Breast epithelium (tissue), 4 donors: Measurements from ENCODE around the gene SEL1L3. TPM values are rescaled to one million over a fixed set of nuclear protein-coding genes. Genes with fewer than 3 reads are reported as not detected.

Experiments used
- DNase-seq, 2 donors: peaks; one replicate each; pipeline ENCODE4 v3.0.0-alpha.2; 2019; ENCODE audit warnings: low spot score in 2 of 2
- H3K27ac ChIP-seq, 2 donors: fragments of 200-600 bp; sonication (generic) in 1 of 2; one replicate each; pipeline ENCODE4 v1.5.1; 2016 to 2019; ENCODE audit warnings: mild to moderate bottlenecking in 1 of 2
- H3K27me3 ChIP-seq, 2 donors: fragments of 200-600 bp; sonication (generic) in 1 of 2; one replicate each; pipeline versions ENCODE4 v1.5.1 to v1.6.0; 2017 to 2019; ENCODE audit warnings: control low read depth in 1 of 2, mild to moderate bottlenecking in 1 of 2
- H3K36me3 ChIP-seq: fragments of 200-600 bp; one replicate; pipeline ENCODE4 v1.5.1; 2019
- H3K4me1 ChIP-seq, 2 donors: fragments of 200-600 bp; sonication (generic); one replicate each; pipeline ENCODE4 v1.5.1; 2016 to 2019; ENCODE audit warnings: control low read depth in 1 of 2
- H3K4me3 ChIP-seq, 3 donors: fragments of 200-600 bp; sonication (generic); 1 replicate in 2 of 3; 2 replicates in 1 of 3; pipeline ENCODE4 v1.5.1; 2016 to 2019; ENCODE audit warnings: mild to moderate bottlenecking in 3 of 3, moderate library complexity in 2 of 3
- H3K9me3 ChIP-seq, 2 donors: fragments of 200-600 bp; sonication (generic) in 1 of 2; one replicate each; pipeline ENCODE4 v1.5.1; 2016 to 2019; ENCODE audit warnings: control low read depth in 1 of 2
- CTCF ChIP-seq, 3 donors: fragments of 450-650 bp; IDR thresholded peaks; one replicate each; pipeline ENCODE4 v1.5.1; 2016 to 2017; ENCODE audit warnings: antibody characterized with exemption in 3 of 3, mild to moderate bottlenecking in 3 of 3, moderate library complexity in 3 of 3
- POLR2A ChIP-seq: fragments of 450-650 bp; IDR thresholded peaks from one replicate; pipeline ENCODE4 v1.6.1; 2016; ENCODE audit warnings: antibody characterized with exemption, mild to moderate bottlenecking, moderate library complexity
- POLR2AphosphoS5 ChIP-seq, 3 donors: sonication (generic); formaldehyde crosslinking; IDR thresholded peaks; one replicate each; pipeline ENCODE4 v1.6.1; 2017; ENCODE audit warnings: antibody characterized with exemption in 3 of 3
- intact Hi-C: fragments of 100-400 bp; cut with DNase I; formaldehyde crosslinking; loops from one replicate; pipeline ENCODE4 v1.15.1; 2023; ENCODE audit warnings: low total_unique reads
- total RNA-seq, 3 donors: library from RNA; depleted of rRNA; stranded (reverse); fragments of >200 nt; gene quantifications; one replicate each; pipeline ENCODE4 v1.1.0, GENCODE V29; 2016

SEL1L3 gene
- total RNA-seq, 3 donors from 2014 or later, result 10.7 to 15.5 (median 14.7) TPM

DNA sequence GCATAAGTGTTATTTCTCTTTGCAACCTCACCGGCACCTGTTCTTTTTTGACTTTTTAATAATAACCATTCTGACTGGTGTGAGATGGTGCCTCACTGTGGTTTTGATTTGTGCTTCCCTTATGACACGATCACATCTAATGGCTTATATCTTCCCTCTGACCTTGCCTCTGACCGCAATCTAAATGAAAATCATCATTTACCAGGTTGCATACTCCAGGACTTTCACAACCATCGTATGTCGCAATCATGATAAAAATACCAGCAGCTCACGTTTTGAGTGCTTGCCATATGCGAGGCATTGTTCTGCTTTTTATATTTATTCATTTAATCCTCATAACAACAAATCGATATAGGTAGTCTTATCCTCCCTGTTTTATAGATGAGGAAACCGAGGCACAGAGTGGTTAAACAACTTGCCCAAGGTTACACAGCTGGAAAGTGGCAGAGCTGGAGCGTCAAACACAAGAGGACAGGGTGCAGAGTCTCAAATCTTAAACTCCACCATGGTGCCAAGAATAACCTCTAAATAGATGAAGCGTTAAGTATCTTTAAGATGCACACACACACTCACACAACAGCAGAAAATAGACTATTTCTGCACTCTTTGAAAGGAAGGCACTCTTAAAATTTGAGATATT is 102.2 kb downstream of the SEL1L3 start:
- no peak overlapping the region for H3K4me3 ChIP-seq
- no peak overlapping the region for H3K27ac ChIP-seq
- DNase-seq, result no peak
- TF ChIP-seq POLR2AphosphoS5 (IDR thresholded peaks at IDR 0.05), result no peak
- TF ChIP-seq CTCF (IDR thresholded peaks at IDR 0.05), result no peak
- TF ChIP-seq POLR2A, result no peak
- H3K36me3 ChIP-seq, result no peaks in the 10 kb centered on the region
- intact Hi-C loops, result no loop called here
- H3K9me3 ChIP-seq, result no peaks in the 10 kb centered on the region
- H3K4me1 ChIP-seq, result no peaks in the 10 kb centered on the region
- no peaks in the 10 kb centered on the region for H3K27me3 ChIP-seq

DNA sequence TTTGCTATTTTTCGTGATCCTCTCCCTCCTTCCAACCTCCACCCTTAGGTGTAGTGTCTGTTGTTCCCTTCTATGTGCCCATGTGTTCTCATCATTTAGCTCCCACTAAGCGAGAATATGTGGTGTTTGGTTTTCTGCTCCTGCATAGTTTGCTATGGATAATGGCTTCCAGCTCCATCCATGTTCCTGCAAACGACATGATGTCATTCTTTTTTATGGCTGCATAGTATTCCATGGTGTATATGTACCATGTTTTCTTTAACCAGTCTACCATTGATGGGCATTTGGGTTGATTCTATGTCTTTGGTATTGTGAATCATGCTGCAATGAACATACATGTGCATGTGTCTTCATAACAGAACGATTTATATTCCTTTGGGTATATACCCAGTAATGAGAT is 102.7 kb downstream of the SEL1L3 start:
- Histone ChIP-seq H3K4me3 (no peak overlapping the region), H3K36me3 (no peaks in the 10 kb centered on the region), H3K27me3 (no peaks in the 10 kb centered on the region), H3K4me1 (no peaks in the 10 kb centered on the region), H3K27ac (no peak overlapping the region), H3K9me3 (no peaks in the 10 kb centered on the region)
- TF ChIP-seq POLR2AphosphoS5 (IDR thresholded peaks at IDR 0.05) (no peak), POLR2A (no peak), CTCF (IDR thresholded peaks at IDR 0.05) (no peak)
- intact Hi-C loops, result no loop called here
- no peak for DNase-seq

DNA sequence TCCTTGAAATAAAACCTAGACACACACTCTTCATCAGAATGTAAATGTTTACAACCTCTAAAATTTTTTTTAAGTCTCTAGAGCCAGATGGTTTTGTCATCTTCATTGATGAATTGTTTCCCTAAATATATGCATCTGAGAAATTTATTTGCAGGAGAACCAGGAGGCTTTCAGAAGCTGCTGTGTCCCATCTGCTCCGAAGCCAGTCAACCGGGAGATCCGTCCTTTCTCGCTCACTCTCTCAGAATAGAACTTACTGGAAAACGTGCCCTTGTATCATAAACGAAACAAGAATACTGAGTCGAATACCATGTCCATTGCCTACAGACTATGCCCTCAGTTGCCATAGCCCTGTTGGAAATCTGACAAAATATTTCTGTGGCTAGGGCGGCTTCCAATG is 103.7 kb downstream of the SEL1L3 start:
- no peaks in the 10 kb centered on the region for H3K4me1 ChIP-seq

GRCh38 chr4:25757452-25757851 is 105.3 kb downstream of the SEL1L3 start:
- DNase-seq, result no peak
- no peaks in the 10 kb centered on the region for H3K36me3 ChIP-seq
- no peaks in the 10 kb centered on the region for H3K27me3 ChIP-seq
- no peak overlapping the region for H3K4me3 ChIP-seq
- TF ChIP-seq POLR2A (no peak), CTCF (IDR thresholded peaks at IDR 0.05) (no peak), POLR2AphosphoS5 (IDR thresholded peaks at IDR 0.05) (no peak)
- H3K4me1 ChIP-seq, result no peaks in the 10 kb centered on the region
- no peaks in the 10 kb centered on the region for H3K9me3 ChIP-seq
- intact Hi-C loops, result no loop called here
- H3K27ac ChIP-seq, result no peak overlapping the region

More for the DNA sequence above, 103.7 kb downstream of the SEL1L3 start:
- intact Hi-C loops, result no loop called here
- Histone ChIP-seq H3K36me3 (no peaks in the 10 kb centered on the region), H3K27me3 (no peaks in the 10 kb centered on the region), H3K4me3 (no peak overlapping the region), H3K27ac (no peak overlapping the region), H3K9me3 (no peaks in the 10 kb centered on the region)
- DNase-seq, result no peak
- TF ChIP-seq CTCF (IDR thresholded peaks at IDR 0.05) (no peak), POLR2AphosphoS5 (IDR thresholded peaks at IDR 0.05) (no peak), POLR2A (no peak)

- DNase-seq, result no peak
- H3K36me3 ChIP-seq, result no peaks in the 10 kb centered on the region
- no peak overlapping the region for H3K4me3 ChIP-seq
- TF ChIP-seq POLR2A (no peak), CTCF (IDR thresholded peaks at IDR 0.05) (no peak), POLR2AphosphoS5 (IDR thresholded peaks at IDR 0.05) (no peak)
- H3K27ac ChIP-seq, result no peak overlapping the region
- no peaks in the 10 kb centered on the region for H3K27me3 ChIP-seq
- H3K4me1 ChIP-seq, result no peaks in the 10 kb centered on the region
- intact Hi-C loops, result no loop called here
- H3K9me3 ChIP-seq, result no peaks in the 10 kb centered on the region
Measured at GRCh38 chr4:25756503-25756902, 106.3 kb downstream of the SEL1L3 start.
